GM19025 (cell line): ENCODE measurements around the gene LTBP2.
"Not testable (repeated sequence)": the region's sequence is repeated elsewhere in the genome, so short reads cannot be mapped to it uniquely, and the experiment has no call there.

Experiments used
- ATAC-seq: cut with Tn5 transposase; IDR thresholded peaks from one replicate; pipeline ENCODE4 v1.9.1; 2021; ENCODE audit warnings: mild to moderate bottlenecking, low read depth, moderate library complexity; ENCODE audit not compliant: unreplicated experiment

LTBP2 gene

DNA sequence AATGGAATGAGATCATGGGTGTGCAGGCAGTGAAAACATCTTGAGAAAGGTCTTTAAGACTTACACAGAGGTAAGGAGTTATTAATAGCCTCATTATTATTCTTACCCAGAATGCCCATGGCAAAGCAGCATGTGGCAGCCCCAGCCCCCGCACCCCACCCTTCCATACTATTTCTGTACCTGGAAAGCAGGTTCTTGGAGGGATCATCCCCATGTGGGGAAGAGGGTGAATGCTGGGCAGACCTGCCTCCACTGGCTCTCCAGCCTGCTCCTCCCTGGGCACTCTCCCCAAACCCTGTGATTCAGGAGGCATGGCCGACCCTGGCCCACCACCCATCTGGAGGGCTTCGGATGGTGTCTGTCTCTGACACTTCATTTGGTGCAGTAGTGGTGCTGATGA, 147.3 kb downstream of the LTBP2 start:
- ATAC-seq: no peak

DNA sequence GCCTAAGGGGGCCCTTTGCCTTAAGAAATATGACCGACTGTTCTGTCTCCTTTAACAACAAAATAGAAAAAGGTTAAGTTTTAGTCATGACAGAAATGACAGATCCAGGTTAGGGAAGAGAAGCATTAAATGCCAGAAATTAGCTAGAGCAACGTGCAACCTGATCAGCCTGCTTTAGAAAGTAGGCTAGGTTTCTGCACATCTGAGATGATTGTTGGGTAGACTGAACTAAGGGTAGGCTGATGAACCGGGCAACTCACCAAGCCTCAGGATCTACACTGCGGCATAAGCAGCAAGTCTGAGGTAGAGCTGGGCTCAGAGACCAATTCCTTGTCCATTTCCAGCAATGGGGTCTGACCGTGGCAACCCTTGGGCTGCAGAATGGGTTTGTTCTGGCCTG, 148.3 kb downstream of the LTBP2 start:
- no peak for ATAC-seq

DNA sequence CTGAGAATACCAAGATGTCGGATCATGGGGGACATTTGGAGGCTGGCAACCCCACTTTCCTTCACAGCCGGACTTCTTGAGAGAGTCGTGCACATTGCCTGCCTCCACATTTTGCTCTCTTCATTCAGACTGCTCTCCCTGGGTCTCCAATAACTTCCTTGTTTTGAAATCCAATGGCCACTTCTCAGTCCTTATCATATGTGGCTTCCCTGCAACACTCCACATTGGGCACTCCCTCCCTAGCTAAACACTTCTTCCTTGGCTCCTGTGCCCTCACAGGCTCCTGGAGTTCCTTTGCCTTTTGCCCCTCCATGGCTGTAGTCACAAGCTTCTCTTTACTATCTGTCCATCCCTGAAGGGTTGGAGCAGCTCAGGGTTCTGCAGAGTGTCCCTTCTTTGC, 149.0 kb downstream of the LTBP2 start:
- no peak for ATAC-seq

DNA sequence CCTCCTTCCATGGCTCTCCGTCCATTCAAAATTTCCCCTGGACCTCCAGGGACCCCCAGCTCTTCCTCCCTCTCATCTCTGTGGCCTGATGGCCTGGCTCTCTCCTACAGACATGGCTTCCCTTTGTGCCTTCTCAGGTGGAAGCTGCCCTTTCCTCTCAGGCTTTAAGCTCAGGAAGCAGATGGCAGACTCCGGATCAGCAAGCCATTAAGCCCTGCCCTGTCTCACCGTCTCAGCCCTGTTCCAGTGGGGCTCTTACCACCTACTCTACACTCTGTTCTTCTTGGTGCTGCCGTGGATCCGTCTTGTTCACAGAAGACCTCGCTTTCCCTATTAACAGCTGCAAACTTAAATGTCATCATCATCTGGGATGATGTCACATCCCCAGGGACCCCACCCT, 152.1 kb downstream of the LTBP2 start:
- ATAC-seq: no peak

DNA sequence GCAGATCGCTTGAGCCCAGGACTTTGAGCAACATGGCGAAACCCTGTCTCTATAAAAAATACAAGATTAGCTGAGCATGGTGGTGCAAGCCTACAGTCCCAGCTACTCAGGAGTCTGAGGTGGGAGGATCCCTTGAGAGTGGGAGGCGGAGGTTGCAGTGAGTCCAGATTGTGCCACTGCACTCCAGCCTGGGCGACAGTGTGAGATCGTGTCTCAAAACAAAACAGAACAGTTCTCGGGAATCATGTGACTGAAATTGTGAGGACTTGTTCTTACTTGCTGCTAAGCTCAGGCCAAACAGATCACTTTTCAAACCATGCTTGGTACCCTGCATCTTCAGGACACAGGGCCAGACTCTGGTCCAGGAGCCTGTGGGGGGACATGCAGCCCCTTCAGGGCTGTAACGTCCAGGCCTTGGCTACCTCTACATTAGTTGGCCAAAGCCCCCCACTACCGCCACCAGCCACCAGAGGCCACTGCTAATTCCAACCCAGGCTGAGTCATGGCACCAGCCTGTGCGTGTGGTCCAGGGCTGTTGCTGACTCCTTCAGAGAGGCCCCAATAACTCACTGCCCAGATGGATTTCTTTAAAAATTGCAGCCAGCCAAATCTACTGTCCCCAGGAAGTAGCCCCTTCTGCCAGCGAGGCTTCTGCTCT, 152.6 kb downstream of the LTBP2 start:
- no peak for ATAC-seq

DNA sequence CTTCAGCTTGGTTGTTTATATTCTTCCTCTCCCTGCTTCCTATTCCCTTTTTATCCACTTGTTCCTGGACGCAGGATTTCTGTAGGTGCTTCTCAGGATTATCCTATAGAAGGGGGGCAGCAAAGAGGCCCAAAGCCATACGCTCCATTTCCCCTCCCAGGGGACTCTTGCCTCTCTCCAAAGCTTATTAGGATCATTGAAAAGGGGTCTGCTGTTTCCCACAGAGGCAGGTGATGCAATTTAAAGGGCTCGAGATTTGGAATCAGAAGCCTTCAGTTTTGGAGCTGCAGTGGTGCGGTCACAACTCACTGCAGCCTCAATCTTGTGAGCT, 154.5 kb downstream of the LTBP2 start:
- ATAC-seq: no peak

DNA sequence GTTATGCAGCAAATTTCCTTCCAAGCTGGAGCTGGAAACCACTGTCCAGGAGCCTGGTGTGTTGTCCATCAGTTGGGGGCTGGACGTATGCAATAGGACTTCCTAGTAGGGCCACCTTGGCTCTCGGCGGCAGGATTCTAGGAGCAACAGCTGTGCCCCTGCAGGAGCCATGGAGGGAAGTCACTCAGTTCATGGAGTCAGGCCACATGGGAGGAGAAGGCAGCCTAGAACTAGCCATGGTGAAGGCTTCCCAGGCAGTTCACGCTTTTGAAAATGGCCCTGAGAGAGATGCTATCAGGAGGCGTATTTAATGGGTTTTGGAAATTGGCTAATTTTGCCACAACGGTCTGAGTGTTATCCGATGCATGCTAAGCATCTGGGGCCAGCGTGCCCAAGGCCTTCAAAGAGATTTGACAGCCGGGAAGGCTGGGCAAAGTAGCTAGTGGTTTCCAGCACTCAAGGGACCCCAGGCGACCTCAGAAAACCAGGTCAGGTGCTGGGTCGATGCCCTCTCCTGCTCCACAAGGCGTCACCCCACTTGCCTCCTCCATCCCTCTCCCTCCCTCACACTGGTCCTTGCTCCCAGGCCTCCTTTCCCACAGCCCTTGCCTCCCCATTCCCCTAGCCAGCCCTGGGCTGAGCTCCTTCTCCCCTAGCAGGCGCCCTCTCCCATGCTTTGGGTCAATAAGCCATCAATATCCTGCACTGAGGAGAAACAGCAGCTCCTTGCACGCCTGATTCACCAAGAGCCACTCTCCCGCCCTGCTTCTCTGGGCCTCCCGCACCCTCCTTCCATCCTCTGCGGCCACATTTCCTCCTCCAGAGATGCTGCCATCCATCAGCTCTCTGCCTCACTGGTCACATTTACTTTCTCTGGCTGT, 155.1 kb downstream of the LTBP2 start:
- no peak for ATAC-seq

DNA sequence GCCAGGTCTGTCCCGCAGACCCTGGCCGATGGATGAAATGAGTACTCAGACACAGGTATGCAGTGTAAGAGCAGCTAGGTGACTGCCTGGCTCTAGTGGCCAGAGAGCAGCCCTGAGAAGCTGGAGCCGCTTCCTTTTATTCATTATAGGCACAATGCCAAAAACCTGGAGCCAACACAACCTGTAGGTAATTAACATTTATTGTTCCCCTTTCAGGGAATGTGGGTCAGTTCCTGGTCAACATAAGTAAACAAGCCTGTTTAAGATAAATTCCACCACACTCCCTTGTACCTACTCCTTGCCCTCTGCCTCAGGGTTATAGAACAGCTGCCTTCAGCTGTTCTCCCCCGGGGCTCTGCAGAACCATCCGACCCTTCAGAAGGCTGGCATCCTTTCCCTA, 157.6 kb downstream of the LTBP2 start:
- not testable (repeated sequence) for ATAC-seq
